ENCODE data around the gene THSD7B. TPM values are rescaled to one million over a fixed set of nuclear protein-coding genes. Genes with fewer than 3 reads are reported as not detected.
A peak's percentile ranks its signal among the peaks of the same experiment; 100 is the strongest.

THSD7B gene
- total and polyA plus RNA-seq, 2 of the 13 experiments (the other 11 are each of a cell fraction or from before 2014, with no cell fraction given) = 0.02 TPM; not detected in 1

GRCh38 chr2:137172162-137172561 lies 406.8 kb downstream of the THSD7B start (continued):
- TF ChIP-seq CHCHD3 (CRISPR knock-in tag; IDR thresholded peaks at IDR 0.05) (no peak), MXD1 (CRISPR knock-in tag; IDR thresholded peaks at IDR 0.05) (no peak), ZNF619 (CRISPR knock-in tag; IDR thresholded peaks at IDR 0.05) (no peak), ZBTB37 (CRISPR knock-in tag; IDR thresholded peaks at IDR 0.05) (no peak), E2F2 (CRISPR knock-in tag; IDR thresholded peaks at IDR 0.05; ENCODE audit: borderline replicate concordance) (no peak), RELA (CRISPR knock-in tag; IDR thresholded peaks at IDR 0.05) (no peak), ZNF446 (CRISPR knock-in tag; IDR thresholded peaks at IDR 0.05) (no peak)

- Histone ChIP-seq H3K79me2 (ENCODE audit: insufficient read depth, low read length) (no peaks in the 10 kb centered on the region), H4K20me1 (ENCODE audit: insufficient read depth, low read length) (no peaks in the 10 kb centered on the region), H3K27ac (ENCODE audit: extremely low read length, insufficient read depth, low read length) (no peak overlapping the region), H3K4me3 (replicated peaks in 1 of 3; ENCODE audit: insufficient read depth in 1 of 3, low read depth in 2 of 3, low read length in 3 of 3) (no peak overlapping the region), H3K4me2 (ENCODE audit: low read depth, low read length) (no peak overlapping the region), H3K9me3 (ENCODE audit: low read length) (no peaks in the 10 kb centered on the region), H3K4me1 (ENCODE audit: insufficient read depth, low read length) (0 out of 2 replicates have a peak, but pooled peaks cover 8% of the 10 kb centered on the region), H3K9ac (ENCODE audit: insufficient read depth, low read depth, low read length) (no peak overlapping the region), H3K27me3 (ENCODE audit: control insufficient read depth in 1 of 2, insufficient read depth in 2 of 2, low read length in 2 of 2) (no peaks in the 10 kb centered on the region), H2AFZ (ENCODE audit: low read length) (no peak overlapping the region), H3K36me3 (replicated peaks in 1 of 2; ENCODE audit: control insufficient read depth in 1 of 2, insufficient read depth in 2 of 2, low read length in 2 of 2) (no peaks in the 10 kb centered on the region)
- FAIRE-seq (no peak), ATAC-seq (peak; percentile 86), DNase-seq (ENCODE audit: low spot score) (peak; percentile 14)
- ChIA-PET CTCF (ENCODE audit: low intra/inter-chr PET ratio, low total read pairs) (no interaction called here), POLR2A (no interaction called here)
- intact Hi-C loops (cut with micrococcal nuclease; ENCODE audit: unreplicated experiment) (loop anchor here (1.0 to 5.0 kb wide), 2 partner anchors 241 to 664 kb away; no protein-coding TSS in a partner anchor), in situ Hi-C loops (cut with HindIII; ENCODE audit: extremely low pct_ligation_motif_present, low pct_unique_long_range_greater_than_20kb) (no loop called here)
- 1% methylated on average over 3 of the region's 3 CpGs for WGBS (ENCODE audit: low lambda C conversion rate)
- no TSS peak for BruUV-seq (replicated peaks)
- TF ChIP-seq CTCF (CRISPR knock-in tag; IDR thresholded peaks at IDR 0.05) (peak; percentile 46), TIGD3 (CRISPR knock-in tag; IDR thresholded peaks at IDR 0.05; ENCODE audit: borderline replicate concordance) (no peak), STAG1 (CRISPR knock-in tag; IDR thresholded peaks at IDR 0.05) (peak; percentile 49), THAP7 (CRISPR knock-in tag; IDR thresholded peaks at IDR 0.05) (no peak), ZNF644 (CRISPR knock-in tag; IDR thresholded peaks at IDR 0.05; ENCODE audit: low read depth) (peak; percentile 12; the same call in 1 of the 2 replicates)
Observed at GRCh38 chr2:137173463-137173862, 408.1 kb downstream of the THSD7B start.

All from HepG2 (cell line).